DMS153 treated with DMSO at 0.1 percent for 48 hours (cell line): Measurements from ENCODE around the gene DICER1.
"Not testable (repeated sequence)": the region's sequence is repeated elsewhere in the genome, so short reads cannot be mapped to it uniquely, and the experiment has no call there.

Source experiments
- DNase-seq: peaks from one replicate; lab custom pipeline; 2025; ENCODE audit not compliant: unreplicated experiment; lab: John Stamatoyannopoulos, UW

Gene DICER1

GRCh38 chr14:95157327-95158189 lies at the start of gene DICER1:
Gene DICER1, minus strand, starts transcription at chr14:95157529. Its CDS starts 24,071 bp downstream, at chr14:95133458.
- DNase-seq, result peak; percentile 80

GRCh38 chr14:95206534-95206933 lies 49.2 kb upstream of the DICER1 start:
- DNase-seq, result no peak

GRCh38 chr14:95204705-95205104 lies 47.4 kb upstream of the DICER1 start:
- no peak for DNase-seq

- DNase-seq, result not testable (repeated sequence)
Observed at GRCh38 chr14:95201745-95202144, 44.4 kb upstream of the DICER1 start.

GRCh38 chr14:95200404-95200803 lies 43.1 kb upstream of the DICER1 start:
- no peak for DNase-seq

- DNase-seq, result no peak
Observed at GRCh38 chr14:95199298-95199983, 42.1 kb upstream of the DICER1 start.

- no peak for DNase-seq
Observed at GRCh38 chr14:95198320-95198719, 41.0 kb upstream of the DICER1 start.

GRCh38 chr14:95197551-95197950 lies 40.2 kb upstream of the DICER1 start:
- no peak for DNase-seq

- DNase-seq, result no peak
Observed at GRCh38 chr14:95196826-95197545, 39.7 kb upstream of the DICER1 start.

GRCh38 chr14:95196268-95196667 lies 38.9 kb upstream of the DICER1 start:
- no peak for DNase-seq

GRCh38 chr14:95195031-95195430 lies 37.7 kb upstream of the DICER1 start:
- no peak for DNase-seq

- DNase-seq, result no peak
Observed at GRCh38 chr14:95193081-95193480, 35.8 kb upstream of the DICER1 start.

- no peak for DNase-seq
Observed at GRCh38 chr14:95192311-95192710, 35.0 kb upstream of the DICER1 start.

- no peak for DNase-seq
Observed at GRCh38 chr14:95191445-95192199, 34.3 kb upstream of the DICER1 start.

- DNase-seq, result no peak
Observed at GRCh38 chr14:95190857-95191256, 33.5 kb upstream of the DICER1 start.

GRCh38 chr14:95190346-95190840 lies 33.1 kb upstream of the DICER1 start:
- no peak for DNase-seq

GRCh38 chr14:95189367-95190132 lies 32.2 kb upstream of the DICER1 start:
- no peak for DNase-seq

- no peak for DNase-seq
Observed at GRCh38 chr14:95188380-95188779, 31.1 kb upstream of the DICER1 start.

- no peak for DNase-seq
Observed at GRCh38 chr14:95185767-95186392, 28.6 kb upstream of the DICER1 start.
